ENCODE data around the gene ADK. TPM values are rescaled to one million over a fixed set of nuclear protein-coding genes. Genes with fewer than 3 reads are reported as not detected.

Gene ADK
- total and polyA plus RNA-seq, 2 experiments from 2014 or later: 39.9 to 53.0 TPM

- TF ChIP-seq ZNF331 (CRISPR knock-in tag; IDR thresholded peaks at IDR 0.05; ENCODE audit: low read depth) (no peak), ETS1 (IDR thresholded peaks at IDR 0.05) (no peak), STAT1 (IDR thresholded peaks at IDR 0.05; ENCODE audit: unreplicated experiment) (no peak), POLR2AphosphoS5 (IDR thresholded peaks at IDR 0.05; ENCODE audit: low read depth) (no peak), ZNF114 (CRISPR knock-in tag; IDR thresholded peaks at IDR 0.05) (no peak), EZH2phosphoT487 (IDR thresholded peaks at IDR 0.05; ENCODE audit: unreplicated experiment) (no peak), NANOG (IDR thresholded peaks at IDR 0.05; ENCODE audit: borderline replicate concordance) (no peak), EZH2 (IDR thresholded peaks at IDR 0.05; ENCODE audit: low read depth, unreplicated experiment) (no peak)
- Mint-ChIP-seq H3K36me3 (ENCODE audit: low read depth) (no peaks in the 10 kb centered on the region), H3K4me3 (no peak overlapping the region), H3K27ac (no peak overlapping the region; the same call in 1 of the 2 replicates), H3K27me3 (ENCODE audit: insufficient read depth, low read depth, poor library complexity) (peaks cover 3% of the 10 kb centered on the region), H3K4me1 (peaks cover 17% of the 10 kb centered on the region; the same call in 2 of the 3 replicates), H3K9me3 (no peaks in the 10 kb centered on the region)
- peaks cover 89% of the 10 kb centered on the region for H3K79me2 ChIP-seq (replicated peaks; ENCODE audit: insufficient read depth)
- no peaks in the 10 kb centered on the region for H3K9me2 ChIP-seq (ENCODE audit: insufficient read depth)
- H3F3A ChIP-seq (replicated peaks; ENCODE audit: low read depth): no peaks in the 10 kb centered on the region
- no peaks in the 10 kb centered on the region for H3K27me3 ChIP-seq (ENCODE audit: insufficient read depth)
- peak overlapping the region; percentile 76; the same call in 1 of the 2 replicates for H3K4me3 ChIP-seq
- H3K27ac ChIP-seq (ENCODE audit: low read depth): no peak overlapping the region
- H3K4me1 ChIP-seq (ENCODE audit: insufficient read depth): peaks cover 20% of the 10 kb centered on the region
- no peaks in the 10 kb centered on the region for H3K36me3 ChIP-seq (ENCODE audit: insufficient read depth)
- no peak overlapping the region for H2AFZ ChIP-seq
- H3K4me2 ChIP-seq: no peak overlapping the region
- no peak for ATAC-seq
- DNase-seq (ENCODE audit: low spot score): no peak
- H4K20me1 ChIP-seq (replicated peaks; ENCODE audit: insufficient read depth): no peaks in the 10 kb centered on the region; the same call in 1 of the 2 replicates
Observed at GRCh38 chr10:74153676-74154075, 2.7 kb downstream of the ADK start.

DNA sequence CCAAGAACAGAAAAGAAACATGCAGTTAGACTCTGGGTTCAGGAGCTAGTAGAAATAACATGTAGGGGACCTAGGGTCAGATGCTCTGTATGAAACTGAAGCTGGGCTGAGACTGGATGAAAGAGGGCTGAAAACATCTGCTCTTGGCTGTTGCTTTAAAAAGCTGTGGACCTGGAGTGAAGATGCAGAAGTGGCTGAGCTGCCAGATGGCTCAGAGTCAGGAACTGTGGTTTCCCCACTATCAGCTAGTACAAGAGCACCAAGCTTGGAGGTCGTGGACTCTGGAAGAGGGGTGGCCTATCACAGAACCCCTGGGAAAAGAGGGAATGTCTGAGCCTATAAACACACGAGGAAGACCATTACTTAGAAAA is 5.9 kb downstream of the ADK start:
- H3K9me2 ChIP-seq (ENCODE audit: insufficient read depth): no peaks in the 10 kb centered on the region
- no peak overlapping the region for H3K27ac ChIP-seq (ENCODE audit: low read depth)
- TF ChIP-seq ZNF114 (CRISPR knock-in tag; IDR thresholded peaks at IDR 0.05) (no peak), EZH2phosphoT487 (IDR thresholded peaks at IDR 0.05; ENCODE audit: unreplicated experiment) (no peak), EZH2 (IDR thresholded peaks at IDR 0.05; ENCODE audit: low read depth, unreplicated experiment) (no peak), POLR2AphosphoS5 (IDR thresholded peaks at IDR 0.05; ENCODE audit: low read depth) (no peak), REST (IDR thresholded peaks at IDR 0.05; ENCODE audit: unreplicated experiment) (no peak), CREB1 (CRISPR knock-in tag; IDR thresholded peaks at IDR 0.05; ENCODE audit: low read depth) (no peak), JUNB (IDR thresholded peaks at IDR 0.05; ENCODE audit: unreplicated experiment) (no peak)
- TF ChIP-seq, protein P1, sequence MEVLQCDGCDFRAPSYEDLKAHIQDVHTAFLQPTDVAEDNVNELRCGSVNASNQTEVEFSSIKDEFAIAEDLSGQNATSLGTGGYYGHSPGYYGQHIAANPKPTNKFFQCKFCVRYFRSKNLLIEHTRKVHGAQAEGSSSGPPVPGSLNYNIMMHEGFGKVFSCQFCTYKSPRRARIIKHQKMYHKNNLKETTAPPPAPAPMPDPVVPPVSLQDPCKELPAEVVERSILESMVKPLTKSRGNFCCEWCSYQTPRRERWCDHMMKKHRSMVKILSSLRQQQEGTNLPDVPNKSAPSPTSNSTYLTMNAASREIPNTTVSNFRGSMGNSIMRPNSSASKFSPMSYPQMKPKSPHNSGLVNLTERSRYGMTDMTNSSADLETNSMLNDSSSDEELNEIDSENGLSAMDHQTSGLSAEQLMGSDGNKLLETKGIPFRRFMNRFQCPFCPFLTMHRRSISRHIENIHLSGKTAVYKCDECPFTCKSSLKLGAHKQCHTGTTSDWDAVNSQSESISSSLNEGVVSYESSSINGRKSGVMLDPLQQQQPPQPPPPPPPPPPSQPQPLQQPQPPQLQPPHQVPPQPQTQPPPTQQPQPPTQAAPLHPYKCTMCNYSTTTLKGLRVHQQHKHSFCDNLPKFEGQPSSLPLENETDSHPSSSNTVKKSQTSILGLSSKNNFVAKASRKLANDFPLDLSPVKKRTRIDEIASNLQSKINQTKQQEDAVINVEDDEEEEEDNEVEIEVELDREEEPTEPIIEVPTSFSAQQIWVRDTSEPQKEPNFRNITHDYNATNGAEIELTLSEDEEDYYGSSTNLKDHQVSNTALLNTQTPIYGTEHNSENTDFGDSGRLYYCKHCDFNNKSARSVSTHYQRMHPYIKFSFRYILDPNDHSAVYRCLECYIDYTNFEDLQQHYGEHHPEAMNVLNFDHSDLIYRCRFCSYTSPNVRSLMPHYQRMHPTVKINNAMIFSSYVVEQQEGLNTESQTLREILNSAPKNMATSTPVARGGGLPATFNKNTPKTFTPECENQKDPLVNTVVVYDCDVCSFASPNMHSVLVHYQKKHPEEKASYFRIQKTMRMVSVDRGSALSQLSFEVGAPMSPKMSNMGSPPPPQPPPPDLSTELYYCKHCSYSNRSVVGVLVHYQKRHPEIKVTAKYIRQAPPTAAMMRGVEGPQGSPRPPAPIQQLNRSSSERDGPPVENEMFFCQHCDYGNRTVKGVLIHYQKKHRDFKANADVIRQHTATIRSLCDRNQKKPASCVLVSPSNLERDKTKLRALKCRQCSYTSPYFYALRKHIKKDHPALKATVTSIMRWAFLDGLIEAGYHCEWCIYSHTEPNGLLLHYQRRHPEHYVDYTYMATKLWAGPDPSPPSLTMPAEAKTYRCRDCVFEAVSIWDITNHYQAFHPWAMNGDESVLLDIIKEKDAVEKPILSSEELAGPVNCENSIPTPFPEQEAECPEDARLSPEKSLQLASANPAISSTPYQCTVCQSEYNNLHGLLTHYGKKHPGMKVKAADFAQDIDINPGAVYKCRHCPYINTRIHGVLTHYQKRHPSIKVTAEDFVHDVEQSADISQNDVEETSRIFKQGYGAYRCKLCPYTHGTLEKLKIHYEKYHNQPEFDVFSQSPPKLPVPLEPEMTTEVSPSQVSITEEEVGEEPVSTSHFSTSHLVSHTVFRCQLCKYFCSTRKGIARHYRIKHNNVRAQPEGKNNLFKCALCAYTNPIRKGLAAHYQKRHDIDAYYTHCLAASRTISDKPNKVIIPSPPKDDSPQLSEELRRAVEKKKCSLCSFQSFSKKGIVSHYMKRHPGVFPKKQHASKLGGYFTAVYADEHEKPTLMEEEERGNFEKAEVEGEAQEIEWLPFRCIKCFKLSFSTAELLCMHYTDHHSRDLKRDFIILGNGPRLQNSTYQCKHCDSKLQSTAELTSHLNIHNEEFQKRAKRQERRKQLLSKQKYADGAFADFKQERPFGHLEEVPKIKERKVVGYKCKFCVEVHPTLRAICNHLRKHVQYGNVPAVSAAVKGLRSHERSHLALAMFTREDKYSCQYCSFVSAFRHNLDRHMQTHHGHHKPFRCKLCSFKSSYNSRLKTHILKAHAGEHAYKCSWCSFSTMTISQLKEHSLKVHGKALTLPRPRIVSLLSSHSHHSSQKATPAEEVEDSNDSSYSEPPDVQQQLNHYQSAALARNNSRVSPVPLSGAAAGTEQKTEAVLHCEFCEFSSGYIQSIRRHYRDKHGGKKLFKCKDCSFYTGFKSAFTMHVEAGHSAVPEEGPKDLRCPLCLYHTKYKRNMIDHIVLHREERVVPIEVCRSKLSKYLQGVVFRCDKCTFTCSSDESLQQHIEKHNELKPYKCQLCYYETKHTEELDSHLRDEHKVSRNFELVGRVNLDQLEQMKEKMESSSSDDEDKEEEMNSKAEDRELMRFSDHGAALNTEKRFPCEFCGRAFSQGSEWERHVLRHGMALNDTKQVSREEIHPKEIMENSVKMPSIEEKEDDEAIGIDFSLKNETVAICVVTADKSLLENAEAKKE (CRISPR knock-in tag; IDR thresholded peaks at IDR 0.05): no peak

More for the DNA sequence above, 5.9 kb downstream of the ADK start:
- H3K36me3 Mint-ChIP-seq (ENCODE audit: low read depth): no peaks in the 10 kb centered on the region; the same call in 1 of the 3 replicates
- Histone ChIP-seq H3F3A (replicated peaks; ENCODE audit: low read depth) (no peaks in the 10 kb centered on the region), H3K4me1 (ENCODE audit: insufficient read depth) (peaks cover 10% of the 10 kb centered on the region), H3K79me2 (replicated peaks; ENCODE audit: insufficient read depth) (peaks cover 91% of the 10 kb centered on the region), H3K4me2 (no peak overlapping the region), H3K36me3 (ENCODE audit: insufficient read depth) (no peaks in the 10 kb centered on the region), H3K4me3 (no peak overlapping the region), H4K20me1 (replicated peaks; ENCODE audit: insufficient read depth) (no peaks in the 10 kb centered on the region; the same call in 1 of the 2 replicates), H2AFZ (no peak overlapping the region), H3K27me3 (ENCODE audit: insufficient read depth) (no peaks in the 10 kb centered on the region)
- DNase-seq (ENCODE audit: low spot score) (no peak), ATAC-seq (no peak)
- H3K27me3 Mint-ChIP-seq (ENCODE audit: insufficient read depth, low read depth, poor library complexity): peaks cover 5% of the 10 kb centered on the region
- peaks cover 17% of the 10 kb centered on the region; the same call in 2 of the 3 replicates for H3K4me1 Mint-ChIP-seq
- no peak overlapping the region for H3K27ac Mint-ChIP-seq
- no peaks in the 10 kb centered on the region for H3K9me3 Mint-ChIP-seq
- H3K4me3 Mint-ChIP-seq: no peak overlapping the region
